HG03460 (cell line): ENCODE results near the gene TSR3.

ENCODE experiments used
- ATAC-seq: cut with Tn5 transposase; IDR thresholded peaks from one replicate; pipeline ENCODE4 v1.9.1; 2021; ENCODE audit not compliant: unreplicated experiment

TSR3 gene

DNA sequence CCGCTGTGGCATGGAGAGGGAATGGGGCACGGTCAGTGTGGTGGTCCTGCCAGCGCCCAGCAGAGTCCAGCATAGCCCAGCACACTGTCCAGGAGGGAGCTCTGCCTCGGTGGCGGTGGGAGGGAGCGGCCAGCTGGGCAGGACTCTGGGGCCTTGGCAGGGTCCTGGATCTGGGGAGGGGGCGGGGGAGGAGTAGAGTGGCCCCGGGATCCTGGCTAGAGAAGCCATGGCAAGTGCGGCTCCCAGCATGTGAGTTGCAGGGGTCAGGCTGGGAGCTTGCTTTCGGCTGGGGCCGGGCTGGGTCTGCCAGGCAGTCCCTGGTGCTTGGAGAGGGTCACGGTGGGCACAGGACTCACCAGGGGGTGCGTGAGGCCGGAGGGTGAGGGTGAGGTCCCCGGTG, 3.9 kb upstream of the TSR3 start:
- no peak for ATAC-seq

DNA sequence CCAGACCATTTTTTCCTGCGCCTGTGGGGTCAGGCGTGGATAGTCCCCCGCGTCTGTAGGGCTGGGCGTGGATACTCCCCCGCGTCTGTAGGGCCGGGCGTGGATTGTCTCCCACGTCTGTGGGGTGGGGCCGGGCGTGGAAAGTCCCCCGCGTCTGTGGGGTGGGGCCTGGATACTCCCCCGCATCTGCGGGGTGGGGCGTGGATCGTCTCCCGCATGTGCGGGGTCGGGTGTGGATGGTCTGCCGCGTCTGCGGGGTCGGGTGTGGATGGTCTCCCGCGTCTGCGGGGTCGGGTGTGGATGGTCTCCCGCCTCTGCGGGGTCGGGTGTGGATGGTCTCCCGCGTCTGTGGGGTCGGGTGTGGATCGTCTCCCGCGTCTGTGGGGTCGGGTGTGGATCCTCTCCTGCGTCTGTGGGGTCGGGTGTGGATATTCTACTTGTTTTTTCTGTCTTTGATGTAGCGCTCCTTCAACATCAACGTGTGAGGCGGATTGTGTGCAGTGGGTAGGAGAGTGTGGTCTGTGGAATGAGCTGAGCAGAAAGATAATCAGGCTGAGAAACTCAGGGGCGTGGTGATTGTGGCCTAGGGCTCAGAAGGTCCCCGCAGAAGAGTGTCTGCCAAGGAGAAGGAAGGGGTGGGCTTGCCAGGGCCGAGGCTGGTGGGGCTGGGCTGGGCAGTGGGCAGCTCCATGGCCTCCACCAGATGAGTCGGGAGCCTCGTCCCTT, 3.3 kb upstream of the TSR3 start:
- no peak for ATAC-seq

DNA sequence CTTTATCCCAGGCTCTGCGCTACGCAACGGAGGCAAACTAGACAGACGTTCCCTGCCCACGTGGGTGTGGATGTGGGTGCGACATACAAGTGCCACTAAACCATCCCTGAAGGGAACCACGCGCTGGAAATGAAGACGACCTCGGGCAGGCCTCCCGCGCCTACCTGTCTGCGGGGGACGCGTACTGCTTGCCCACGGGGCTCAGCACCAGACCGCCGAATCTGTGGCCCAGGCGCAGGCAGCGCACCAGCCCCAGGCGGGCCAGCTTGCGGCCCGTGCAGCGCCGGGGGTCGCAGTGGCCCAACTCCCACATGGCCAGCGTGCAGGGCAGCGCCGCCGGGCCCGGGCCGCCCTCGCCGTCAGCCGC, 480 bp downstream of the TSR3 start:
- peak; percentile 22 for ATAC-seq

GRCh38 chr16:1350691-1351090, 987 bp downstream of the TSR3 start:
- no peak for ATAC-seq

DNA sequence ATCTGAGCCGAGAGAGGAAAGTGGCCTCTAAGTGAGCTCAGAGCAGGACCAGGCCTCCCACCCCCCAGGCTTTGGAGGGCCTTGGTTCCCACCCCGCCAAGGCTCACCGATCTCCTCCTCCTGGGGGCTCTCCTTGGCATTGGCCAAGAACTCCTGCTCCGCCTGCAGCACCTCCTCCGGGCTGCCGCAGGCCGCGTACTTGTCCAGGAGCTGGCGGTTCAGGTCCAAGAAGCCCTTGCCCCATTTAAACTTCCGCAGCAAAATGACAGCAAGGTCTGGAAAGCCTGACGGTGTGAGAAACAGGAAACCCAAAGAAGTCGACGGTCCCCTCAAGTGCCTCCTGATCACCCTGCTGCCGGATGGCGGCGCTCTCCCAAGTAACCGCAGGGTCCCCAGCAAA, 1.7 kb downstream of the TSR3 start:
- ATAC-seq = no peak

GRCh38 chr16:1349351-1349750, 2.3 kb downstream of the TSR3 start:
- ATAC-seq = no peak

GRCh38 chr16:1348926-1349325, 2.8 kb downstream of the TSR3 start:
- no peak for ATAC-seq

DNA sequence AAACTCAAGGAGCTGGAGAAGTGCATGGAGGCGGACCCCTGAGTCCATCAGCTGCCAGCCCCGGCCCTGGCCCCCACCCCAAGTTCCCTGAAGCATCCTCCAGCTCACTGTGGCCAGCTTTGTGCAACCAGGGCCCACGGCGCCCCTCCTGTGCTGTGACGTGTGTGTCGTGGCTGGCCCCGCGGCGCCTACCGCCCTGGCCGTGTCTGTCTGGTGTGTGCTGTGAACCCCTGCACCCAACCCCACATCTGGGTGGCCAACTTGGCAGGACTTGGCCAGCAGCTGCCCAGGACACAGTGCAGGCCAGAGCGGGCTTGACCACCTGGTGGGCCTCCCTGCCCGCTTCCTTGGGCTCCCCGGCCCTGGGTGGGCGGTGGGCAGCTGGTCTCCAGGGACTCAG, 3.2 kb downstream of the TSR3 start:
- no peak for ATAC-seq

GRCh38 chr16:1347962-1348361, 3.7 kb downstream of the TSR3 start:
- no peak for ATAC-seq

DNA sequence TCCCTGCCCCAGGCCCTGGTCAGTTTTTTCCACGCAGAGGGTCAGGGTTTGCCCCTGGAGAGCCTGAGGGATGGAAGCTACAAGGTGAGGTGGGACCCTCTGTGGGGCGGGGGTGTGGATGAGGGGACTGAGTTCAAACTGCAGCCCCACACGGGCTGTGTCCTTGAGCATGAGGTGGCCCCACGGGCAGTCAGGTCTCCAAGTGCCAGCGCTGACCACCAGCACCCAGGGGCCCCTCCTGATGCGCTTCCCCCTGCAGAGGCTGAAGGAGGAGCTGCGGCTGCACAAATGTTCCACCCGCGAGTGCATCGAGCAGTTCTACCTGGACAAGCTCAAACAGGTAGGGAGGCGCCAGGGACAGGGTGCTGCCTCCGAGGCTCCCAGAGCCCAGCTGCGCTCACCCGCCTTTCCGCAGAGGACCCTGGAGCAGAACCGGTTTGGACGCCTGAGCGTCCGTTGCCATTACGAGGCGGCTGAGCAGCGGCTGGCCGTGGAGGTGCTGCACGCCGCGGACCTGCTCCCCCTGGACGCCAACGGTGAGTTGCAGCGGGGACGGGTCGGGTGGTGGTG, 4.3 kb downstream of the TSR3 start:
- ATAC-seq = no peak

- no peak for ATAC-seq
These were observed 5.0 kb downstream of the TSR3 start for GRCh38 chr16:1346422-1347285.

DNA sequence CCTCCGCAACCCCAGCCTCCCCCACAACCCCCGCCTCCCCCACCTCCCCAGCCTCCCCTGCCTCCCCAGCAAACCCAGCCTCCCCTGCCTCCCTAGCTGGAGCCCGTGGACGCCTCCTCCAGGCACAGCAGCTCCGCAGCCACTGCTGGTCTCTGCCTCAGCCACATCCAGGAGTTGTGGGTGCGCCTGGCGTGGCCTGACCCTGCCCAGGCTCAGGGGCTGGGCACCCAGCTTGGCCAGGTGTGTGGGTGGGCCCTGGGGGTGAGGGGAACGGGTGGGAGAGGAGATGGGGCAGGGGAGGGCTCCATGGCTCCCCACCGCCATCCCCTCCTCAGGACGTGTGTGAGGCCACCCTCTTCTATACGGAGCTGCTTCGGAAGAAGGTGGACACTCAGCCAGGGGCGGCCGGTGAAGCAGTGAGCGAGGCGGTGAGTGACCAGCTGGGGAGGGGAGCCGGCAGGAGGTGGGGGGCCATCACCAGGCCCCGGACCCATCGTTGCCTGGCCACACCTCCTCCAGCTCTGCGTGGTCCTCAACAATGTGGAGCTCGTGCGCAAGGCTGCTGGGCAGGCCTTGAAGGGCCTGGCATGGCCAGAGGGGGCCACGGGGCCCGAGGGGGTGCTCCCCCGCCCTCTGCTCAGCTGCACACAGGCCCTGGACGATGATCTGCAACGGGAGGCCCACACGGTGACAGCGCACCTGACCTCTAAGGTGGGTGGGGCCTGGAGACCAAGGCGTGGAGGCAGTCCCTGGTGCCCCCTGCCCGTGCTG, 5.8 kb downstream of the TSR3 start:
- ATAC-seq = no peak

DNA sequence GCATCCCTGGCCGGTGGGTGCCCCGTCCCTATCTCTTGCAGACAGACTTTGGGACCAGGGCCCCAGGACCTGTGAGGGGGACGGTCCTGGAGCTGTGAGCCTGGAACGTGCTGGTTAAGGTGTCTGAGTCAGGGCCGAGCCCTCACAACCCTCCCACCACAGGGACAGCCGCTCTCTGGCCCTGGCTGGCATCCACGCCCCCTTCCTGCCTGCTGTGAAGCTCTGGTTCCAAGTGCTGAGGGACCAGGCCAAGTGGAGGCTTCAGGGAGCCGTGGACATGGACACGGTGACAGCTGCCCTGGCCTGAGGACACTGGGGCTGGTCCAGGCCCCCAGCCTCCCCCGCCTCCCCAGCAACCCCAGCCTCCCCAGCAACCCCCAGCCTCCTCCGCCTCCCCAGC, 6.6 kb downstream of the TSR3 start:
- ATAC-seq = no peak

GRCh38 chr16:1344499-1344898, 7.2 kb downstream of the TSR3 start:
- no peak for ATAC-seq

- no peak for ATAC-seq
These were observed 8.0 kb downstream of the TSR3 start for GRCh38 chr16:1343428-1344242.

- peak; percentile 83 for ATAC-seq
These were observed 8.9 kb downstream of the TSR3 start for GRCh38 chr16:1342526-1343427.

DNA sequence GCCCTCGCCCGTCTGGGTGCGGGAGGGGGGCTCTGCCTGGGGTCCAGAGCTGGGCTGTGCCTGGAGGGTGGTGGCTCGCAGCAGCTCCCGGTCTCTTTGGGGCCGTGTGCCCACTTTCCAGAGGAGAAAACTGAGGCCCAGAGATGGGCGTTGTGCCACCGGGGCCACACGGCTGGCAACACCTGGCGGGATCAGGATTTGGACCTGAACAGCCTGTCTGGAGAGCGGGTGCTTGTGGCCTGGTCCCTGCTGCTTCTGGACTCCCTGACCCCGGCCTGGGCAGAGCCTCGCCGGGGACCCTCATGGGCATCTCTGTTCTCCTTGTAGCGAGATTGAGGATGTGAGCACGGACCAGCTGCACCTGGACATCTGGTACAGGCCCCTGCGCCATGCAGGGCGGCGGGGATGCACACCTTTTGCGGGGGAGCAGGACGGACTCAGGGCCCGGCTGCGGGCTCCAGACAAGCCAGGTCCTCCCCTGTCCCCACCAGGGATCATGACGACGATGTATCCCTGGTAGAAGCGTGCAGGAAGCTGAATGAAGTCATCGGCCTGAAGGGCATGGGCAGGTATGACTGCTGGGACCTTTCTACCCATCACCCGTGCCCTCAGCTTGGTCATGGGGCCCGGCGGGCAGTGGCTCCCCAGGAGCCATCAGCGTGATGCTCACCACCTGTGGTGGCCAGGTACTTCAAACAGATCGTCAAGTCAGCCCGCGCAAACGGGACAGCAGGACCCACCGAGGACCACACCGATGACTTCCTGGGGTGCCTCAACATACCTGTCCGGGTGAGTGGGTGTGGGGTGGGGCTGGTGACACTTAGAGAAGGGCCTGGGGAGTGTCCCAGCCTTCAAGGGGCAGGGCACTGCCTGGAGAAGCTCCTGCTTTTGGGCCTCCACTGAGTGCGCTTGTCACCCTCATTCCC, 9.9 kb downstream of the TSR3 start:
- ATAC-seq = no peak

GRCh38 chr16:1340730-1341494, 10.8 kb downstream of the TSR3 start:
- no peak for ATAC-seq
